SU-DHL-6 (cell line): Measurements from ENCODE around the gene SLC6A5.

ENCODE experiments used
- H2AFZ ChIP-seq: fragments of 200-600 bp; sonication (generic); 2 replicates; pipeline ENCODE4 v1.6.1; 2014; ENCODE audit warnings: low read depth, mild to moderate bottlenecking, moderate library complexity, mixed read lengths, antibody characterized with exemption, low read length; ENCODE audit not compliant: severe bottlenecking
- H3F3A ChIP-seq: fragments of 200-600 bp; shearing (Covaris generic); 2 replicates; pipeline ENCODE4 v1.6.0; 2016; ENCODE audit warnings: antibody characterized with exemption, mild to moderate bottlenecking; ENCODE audit not compliant: insufficient read depth
- H3K27ac ChIP-seq: fragments of 200-600 bp; sonication (generic); 2 replicates; pipeline ENCODE4 v1.5.1; 2016; ENCODE audit warnings: low read depth, mild to moderate bottlenecking, low read length, moderate library complexity, mixed read lengths
- H3K27me3 ChIP-seq: fragments of 200-600 bp; sonication (generic), shearing (Covaris generic); 2 replicates; pipeline ENCODE4 v1.6.0; 2014; ENCODE audit warnings: mild to moderate bottlenecking, low read length
- H3K36me3 ChIP-seq: fragments of 200-600 bp; sonication (generic); 2 replicates; pipeline ENCODE4 v1.6.1; 2014; ENCODE audit warnings: mild to moderate bottlenecking, low read length, mixed read lengths
- H3K4me2 ChIP-seq: fragments of 300-600, 200-600 bp; shearing (Covaris generic), sonication (generic); 2 replicates; pipeline ENCODE4 v1.6.0; 2014; ENCODE audit warnings: low read length, low read depth, mild to moderate bottlenecking; ENCODE audit not compliant: poor library complexity, severe bottlenecking
- H3K4me3 ChIP-seq: fragments of 200-600 bp; sonication (generic); 2 replicates; pipeline ENCODE4 v1.5.1; 2014; ENCODE audit warnings: antibody characterized with exemption, low read length, mild to moderate bottlenecking, mixed read lengths; ENCODE audit not compliant: insufficient read depth, poor library complexity, severe bottlenecking
- H3K79me2 ChIP-seq: fragments of 200-600 bp; sonication (generic); 2 replicates; pipeline ENCODE4 v1.6.1; 2014; ENCODE audit warnings: mild to moderate bottlenecking, low read length, moderate library complexity; ENCODE audit not compliant: insufficient read depth
- H3K9ac ChIP-seq: fragments of 200-600 bp; sonication (generic); 2 replicates; pipeline ENCODE4 v1.7.0; 2014; ENCODE audit warnings: mild to moderate bottlenecking, low read length
- H3K9me2 ChIP-seq: fragments of 200-600 bp; sonication (generic); replicated peaks from 2 replicates; pipeline ENCODE4 v1.6.1; 2014; ENCODE audit warnings: low read length; ENCODE audit not compliant: insufficient read depth
- H3K9me3 ChIP-seq: fragments of 200-600 bp; sonication (generic); 2 replicates; pipeline ENCODE4 v1.6.1; 2014; ENCODE audit warnings: low read length, mixed read lengths; ENCODE audit not compliant: insufficient read depth
- H4K20me1 ChIP-seq: fragments of 200-600 bp; sonication (generic); 2 replicates; pipeline ENCODE4 v1.6.1; 2014; ENCODE audit warnings: low read depth, mild to moderate bottlenecking, antibody characterized with exemption, low read length, moderate library complexity, mixed read lengths
- CTCF ChIP-seq: fragments of 200-600 bp; sonication (generic); IDR thresholded peaks from one replicate; pipeline ENCODE4 v1.5.1; 2017; ENCODE audit warnings: antibody characterized with exemption, mild to moderate bottlenecking, low read length, moderate library complexity; ENCODE audit not compliant: insufficient read depth, poor library complexity, severe bottlenecking
- EZH2phosphoT487 ChIP-seq: fragments of 200-600 bp; sonication (generic), shearing (Covaris generic); conservative IDR thresholded peaks from 2 replicates; pipeline ENCODE4 v1.6.1; 2018; ENCODE audit warnings: mild to moderate bottlenecking, antibody characterized with exemption, low read length, moderate library complexity, mixed read lengths

SLC6A5 gene

GRCh38 chr11:20558741-20559140 lies 40.7 kb upstream of the SLC6A5 start:
- TF ChIP-seq EZH2phosphoT487 = no peak
- no peak for TF ChIP-seq CTCF
- H3K9ac ChIP-seq = no peak overlapping the region
- no peaks in the 10 kb centered on the region for H3K9me2 ChIP-seq
- no peak overlapping the region for H3K4me3 ChIP-seq
- H3K27ac ChIP-seq = no peak overlapping the region
- H2AFZ ChIP-seq = no peak overlapping the region
- H3K79me2 ChIP-seq = no peaks in the 10 kb centered on the region
- H3K27me3 ChIP-seq = no peaks in the 10 kb centered on the region
- H3K36me3 ChIP-seq = no peaks in the 10 kb centered on the region
- no peaks in the 10 kb centered on the region for H4K20me1 ChIP-seq
- no peak overlapping the region for H3K4me2 ChIP-seq
- H3F3A ChIP-seq = no peaks in the 10 kb centered on the region
- H3K9me3 ChIP-seq = no peaks in the 10 kb centered on the region

DNA sequence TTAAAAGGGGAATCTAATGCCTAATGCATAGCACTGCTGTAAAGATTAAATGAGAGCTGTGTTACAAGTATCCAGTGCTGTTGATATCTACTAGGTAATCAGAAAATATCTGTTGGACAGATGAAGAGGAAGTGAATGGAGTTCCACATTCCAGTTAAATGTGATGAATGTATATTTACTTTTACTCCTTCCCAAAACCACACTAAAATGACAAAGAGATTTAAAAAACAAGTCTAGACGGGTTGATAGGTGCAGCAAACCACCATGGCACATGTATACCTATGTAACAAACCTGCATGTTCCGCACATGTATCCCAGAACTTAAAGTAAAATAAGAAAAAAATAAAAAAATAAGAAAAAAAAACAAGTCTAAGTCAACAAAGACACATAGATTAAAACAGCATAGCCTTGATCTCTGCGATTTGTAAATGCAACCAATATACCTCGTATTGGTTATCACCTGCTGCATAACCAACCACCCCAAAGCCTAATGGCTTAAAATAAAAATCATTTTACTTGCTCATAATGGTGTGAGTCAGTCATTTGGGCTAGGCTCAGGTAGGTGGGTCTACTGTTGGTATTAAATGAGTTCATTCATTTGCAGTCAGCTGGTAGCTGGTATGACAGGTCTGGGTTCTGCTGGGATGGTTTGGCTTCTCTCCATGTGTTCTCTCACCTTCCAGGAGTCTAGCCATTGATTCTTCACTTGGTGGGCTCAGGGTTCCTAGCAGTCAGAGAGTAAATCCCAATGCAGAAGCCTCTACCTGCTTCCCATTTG lies 39.7 kb upstream of the SLC6A5 start:
- Histone ChIP-seq H3K27ac (no peak overlapping the region), H3K9me3 (no peaks in the 10 kb centered on the region), H2AFZ (no peak overlapping the region), H3K79me2 (no peaks in the 10 kb centered on the region), H4K20me1 (no peaks in the 10 kb centered on the region), H3F3A (no peaks in the 10 kb centered on the region), H3K4me3 (no peak overlapping the region), H3K9ac (no peak overlapping the region), H3K9me2 (no peaks in the 10 kb centered on the region), H3K4me2 (no peak overlapping the region), H3K27me3 (no peaks in the 10 kb centered on the region), H3K36me3 (no peaks in the 10 kb centered on the region)
- TF ChIP-seq CTCF (no peak), EZH2phosphoT487 (no peak)

- Histone ChIP-seq H3K27ac (no peak overlapping the region), H4K20me1 (no peaks in the 10 kb centered on the region), H3K4me2 (no peak overlapping the region), H3K27me3 (no peaks in the 10 kb centered on the region), H3K79me2 (no peaks in the 10 kb centered on the region), H3K9ac (no peak overlapping the region), H2AFZ (no peak overlapping the region), H3K9me3 (no peaks in the 10 kb centered on the region), H3K4me3 (no peak overlapping the region), H3F3A (no peaks in the 10 kb centered on the region), H3K9me2 (no peaks in the 10 kb centered on the region), H3K36me3 (no peaks in the 10 kb centered on the region)
- TF ChIP-seq CTCF (no peak), EZH2phosphoT487 (no peak)
Measured at GRCh38 chr11:20561915-20562314, 37.5 kb upstream of the SLC6A5 start.
